C4-2B (cell line): ENCODE measurements around the gene NUMB.

Experiments used
- ZFX ChIP-seq: fragments of 450-650 bp; IDR thresholded peaks from 2 replicates; pipeline ENCODE4 v1.6.1; 2017
- TF ChIP-seq, protein P1 (sequence below): fragments of 450-650 bp; conservative IDR thresholded peaks from 2 replicates; pipeline ENCODE4 v1.5.1; 2017; ENCODE audit warnings: mild to moderate bottlenecking

- TF ChIP-seq, protein P1, sequence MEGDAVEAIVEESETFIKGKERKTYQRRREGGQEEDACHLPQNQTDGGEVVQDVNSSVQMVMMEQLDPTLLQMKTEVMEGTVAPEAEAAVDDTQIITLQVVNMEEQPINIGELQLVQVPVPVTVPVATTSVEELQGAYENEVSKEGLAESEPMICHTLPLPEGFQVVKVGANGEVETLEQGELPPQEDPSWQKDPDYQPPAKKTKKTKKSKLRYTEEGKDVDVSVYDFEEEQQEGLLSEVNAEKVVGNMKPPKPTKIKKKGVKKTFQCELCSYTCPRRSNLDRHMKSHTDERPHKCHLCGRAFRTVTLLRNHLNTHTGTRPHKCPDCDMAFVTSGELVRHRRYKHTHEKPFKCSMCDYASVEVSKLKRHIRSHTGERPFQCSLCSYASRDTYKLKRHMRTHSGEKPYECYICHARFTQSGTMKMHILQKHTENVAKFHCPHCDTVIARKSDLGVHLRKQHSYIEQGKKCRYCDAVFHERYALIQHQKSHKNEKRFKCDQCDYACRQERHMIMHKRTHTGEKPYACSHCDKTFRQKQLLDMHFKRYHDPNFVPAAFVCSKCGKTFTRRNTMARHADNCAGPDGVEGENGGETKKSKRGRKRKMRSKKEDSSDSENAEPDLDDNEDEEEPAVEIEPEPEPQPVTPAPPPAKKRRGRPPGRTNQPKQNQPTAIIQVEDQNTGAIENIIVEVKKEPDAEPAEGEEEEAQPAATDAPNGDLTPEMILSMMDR, result no peak
- TF ChIP-seq ZFX, result 0 out of 2 replicates have a peak, but pooled peaks have one; percentile 9
These were observed 18.1 kb upstream of the NUMB start for GRCh38 chr14:73476451-73476931.
